Fibroblast of mammary gland (primary cell): ENCODE data around the gene CCSAP.
"Not testable (repeated sequence)": the region's sequence is repeated elsewhere in the genome, so short reads cannot be mapped to it uniquely, and the experiment has no call there.

Experiments used
- DNase-seq: peaks from one replicate; pipeline ENCODE4 v3.0.0-alpha.2; 2010; ENCODE audit warnings: low read depth
- H3K4me3 ChIP-seq: 2 replicates; pipeline ENCODE4 v1.5.1; 2011; ENCODE audit warnings: low read depth, mild to moderate bottlenecking, low read length, moderate library complexity; ENCODE audit not compliant: control insufficient read depth
- TF ChIP-seq, protein P1 (sequence below): conservative IDR thresholded peaks from 2 replicates; pipeline ENCODE4 v1.5.1; 2011; ENCODE audit warnings: low read depth, low read length, inconsistent platforms; ENCODE audit not compliant: control insufficient read depth, insufficient read depth

Gene CCSAP

DNA sequence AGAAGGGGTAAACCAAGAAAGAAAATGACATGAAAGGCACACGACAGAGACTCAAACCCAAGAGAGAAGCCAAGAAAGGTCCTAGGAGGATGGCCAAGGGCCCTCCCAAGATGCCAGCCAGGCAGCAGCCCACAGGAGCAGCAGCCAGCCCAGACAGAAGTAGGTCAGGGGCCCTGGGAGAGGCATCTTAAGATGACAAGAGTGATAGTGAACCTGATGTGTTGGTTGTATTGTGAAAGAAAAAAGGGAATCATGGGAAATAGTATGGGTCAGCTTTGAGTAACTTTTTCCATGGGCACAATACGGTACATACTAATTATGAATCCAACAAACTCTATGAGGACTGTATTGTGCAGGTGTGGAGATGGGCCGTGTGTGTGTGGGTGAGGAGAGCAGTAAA, 3.3 kb downstream of the CCSAP start:
- no peak for DNase-seq
- TF ChIP-seq, protein P1, sequence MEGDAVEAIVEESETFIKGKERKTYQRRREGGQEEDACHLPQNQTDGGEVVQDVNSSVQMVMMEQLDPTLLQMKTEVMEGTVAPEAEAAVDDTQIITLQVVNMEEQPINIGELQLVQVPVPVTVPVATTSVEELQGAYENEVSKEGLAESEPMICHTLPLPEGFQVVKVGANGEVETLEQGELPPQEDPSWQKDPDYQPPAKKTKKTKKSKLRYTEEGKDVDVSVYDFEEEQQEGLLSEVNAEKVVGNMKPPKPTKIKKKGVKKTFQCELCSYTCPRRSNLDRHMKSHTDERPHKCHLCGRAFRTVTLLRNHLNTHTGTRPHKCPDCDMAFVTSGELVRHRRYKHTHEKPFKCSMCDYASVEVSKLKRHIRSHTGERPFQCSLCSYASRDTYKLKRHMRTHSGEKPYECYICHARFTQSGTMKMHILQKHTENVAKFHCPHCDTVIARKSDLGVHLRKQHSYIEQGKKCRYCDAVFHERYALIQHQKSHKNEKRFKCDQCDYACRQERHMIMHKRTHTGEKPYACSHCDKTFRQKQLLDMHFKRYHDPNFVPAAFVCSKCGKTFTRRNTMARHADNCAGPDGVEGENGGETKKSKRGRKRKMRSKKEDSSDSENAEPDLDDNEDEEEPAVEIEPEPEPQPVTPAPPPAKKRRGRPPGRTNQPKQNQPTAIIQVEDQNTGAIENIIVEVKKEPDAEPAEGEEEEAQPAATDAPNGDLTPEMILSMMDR: no peak
- no peak overlapping the region for H3K4me3 ChIP-seq

DNA sequence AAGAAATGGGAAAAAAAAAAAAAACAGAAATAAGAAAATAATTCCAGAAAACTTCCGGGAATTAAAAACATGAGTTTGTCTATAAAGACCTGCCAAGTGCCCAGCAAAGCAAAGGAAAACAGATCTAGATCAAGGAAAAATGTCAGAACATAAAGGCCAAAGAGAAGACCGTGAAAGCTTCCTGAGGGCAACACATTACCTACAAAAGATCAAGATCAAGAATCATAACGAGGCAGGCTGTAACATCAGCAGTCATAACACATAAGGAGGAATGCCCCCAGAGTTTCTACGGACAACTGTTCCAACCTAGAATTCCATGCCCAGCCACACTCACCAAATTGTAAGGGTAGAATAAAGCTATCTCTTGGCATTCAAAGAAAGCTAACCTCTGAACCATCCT, 3.8 kb downstream of the CCSAP start:
- no peak for DNase-seq
- TF ChIP-seq, protein P1: no peak
- H3K4me3 ChIP-seq: no peak overlapping the region

DNA sequence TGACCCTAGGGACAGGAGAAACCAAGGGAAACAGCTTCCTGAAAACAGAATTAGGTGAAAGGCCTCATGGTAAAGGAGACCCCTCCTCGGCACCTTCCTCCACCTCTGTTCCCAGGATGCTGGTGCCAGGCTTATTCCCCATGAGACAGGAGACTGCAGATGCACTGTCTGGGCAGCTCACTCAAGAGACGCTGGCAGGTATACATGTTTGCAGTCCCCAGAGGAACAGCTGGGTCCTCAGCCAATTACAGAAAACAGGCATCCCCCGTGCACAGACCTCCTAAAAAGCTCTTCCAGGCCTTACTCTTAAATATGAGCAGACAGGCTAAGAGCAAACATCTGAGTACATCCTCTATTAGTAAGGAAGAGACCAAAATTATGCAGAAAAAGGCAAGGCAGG, 6.5 kb downstream of the CCSAP start:
- DNase-seq: no peak
- TF ChIP-seq, protein P1: no peak
- no peak overlapping the region for H3K4me3 ChIP-seq

DNA sequence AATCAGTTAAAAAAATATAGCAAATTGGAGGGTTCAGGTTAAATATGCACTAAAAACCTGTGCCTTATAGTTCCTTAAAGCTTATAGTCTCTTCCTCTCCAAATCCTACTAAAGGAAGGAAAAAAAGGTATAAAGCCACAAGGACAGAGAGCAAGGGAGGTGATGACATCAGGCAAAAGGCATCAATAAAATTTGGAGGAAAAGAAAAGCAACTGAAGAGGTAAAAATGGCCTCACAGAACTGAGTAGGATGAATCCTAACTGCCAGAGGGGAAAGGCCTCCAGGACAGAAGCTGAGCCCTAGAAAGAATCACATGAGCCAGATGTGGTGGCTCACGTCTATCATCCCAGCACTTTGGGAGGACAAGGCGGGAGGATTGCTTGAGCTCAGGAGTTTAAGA, 8.1 kb downstream of the CCSAP start:
- H3K4me3 ChIP-seq: no peak overlapping the region
- TF ChIP-seq, protein P1: no peak
- no peak for DNase-seq

DNA sequence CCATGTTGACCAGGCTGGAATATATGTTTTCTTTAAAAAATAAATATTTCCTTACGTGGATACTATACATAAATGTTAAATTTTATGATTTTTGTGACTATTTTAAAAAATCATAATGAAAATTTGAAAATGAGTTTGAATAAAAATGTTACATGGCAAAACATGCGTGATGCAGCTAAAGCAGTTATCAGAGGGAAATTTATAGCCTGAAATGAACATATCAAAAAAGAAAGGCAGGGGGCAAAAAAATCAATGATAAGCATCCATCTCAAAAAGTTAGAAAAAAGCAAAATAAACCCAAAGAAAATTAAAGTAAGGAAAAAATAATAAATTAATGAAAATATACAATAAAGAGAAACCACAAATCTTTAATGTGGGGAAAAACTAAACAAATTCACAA, 8.6 kb downstream of the CCSAP start:
- H3K4me3 ChIP-seq: no peak overlapping the region
- DNase-seq: no peak
- TF ChIP-seq, protein P1: no peak

DNA sequence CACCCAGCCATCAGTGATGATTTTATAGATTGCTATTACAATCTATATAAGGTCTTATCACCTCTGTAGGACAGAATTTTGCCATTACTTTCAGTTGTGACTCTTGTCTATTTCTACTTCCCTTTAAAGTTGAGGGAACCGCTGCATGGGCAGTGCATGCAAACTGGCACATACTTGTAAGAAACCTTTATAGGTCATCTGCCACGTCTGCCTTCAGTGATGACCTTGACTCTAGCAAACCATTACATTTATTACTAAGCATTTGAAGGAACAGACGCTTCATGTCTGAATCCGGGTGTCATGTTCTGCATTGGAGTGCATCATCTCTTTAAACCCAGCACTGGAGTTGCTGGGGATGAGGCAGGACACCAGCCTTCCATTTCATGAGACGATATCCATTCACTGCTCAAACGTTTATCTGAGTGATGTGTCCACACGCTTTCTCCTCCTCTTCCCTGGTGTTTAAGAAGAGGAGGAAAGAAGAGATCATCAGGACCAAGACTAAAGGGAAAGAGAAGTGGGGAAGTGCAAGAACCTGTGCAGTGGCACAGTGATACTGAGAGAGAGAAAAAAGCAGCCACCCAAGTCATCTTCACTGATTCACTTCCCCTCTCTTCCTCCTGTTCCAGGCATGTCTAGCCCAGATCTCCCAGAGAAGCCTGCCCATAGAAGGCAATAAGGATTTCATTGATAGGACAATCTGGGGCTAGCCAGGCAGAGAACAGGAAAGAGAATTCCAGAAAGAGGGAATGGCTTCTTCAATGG, 14.1 kb downstream of the CCSAP start:
- H3K4me3 ChIP-seq: no peak overlapping the region
- no peak for DNase-seq
- TF ChIP-seq, protein P1: no peak

DNA sequence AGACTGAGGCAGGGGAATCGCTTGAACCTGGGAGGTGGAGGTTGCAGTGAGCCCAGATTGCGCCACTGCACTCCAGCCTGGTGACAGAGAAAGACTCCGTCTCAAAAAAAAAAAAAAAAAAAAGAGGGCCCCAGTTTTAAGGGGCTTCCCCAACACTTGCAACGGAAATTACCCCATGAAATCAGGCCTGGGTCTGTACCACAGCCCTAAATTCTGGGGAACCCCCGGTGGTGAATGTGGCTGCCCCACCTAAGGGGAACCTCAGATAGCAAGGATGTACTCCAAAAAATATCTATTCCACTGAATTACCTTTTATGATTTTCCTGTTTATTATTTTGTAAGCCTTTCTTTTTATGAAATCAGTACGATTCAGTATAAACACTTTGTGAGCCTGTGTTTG, 15.1 kb downstream of the CCSAP start:
- DNase-seq: not testable (repeated sequence)

More for the DNA sequence above, 15.1 kb downstream of the CCSAP start:
- H3K4me3 ChIP-seq: not testable (repeated sequence)
